OCI-LY7 (cell line): Measurements from ENCODE around the gene NPLOC4. TPM values are rescaled to one million over a fixed set of nuclear protein-coding genes. Genes with fewer than 3 reads are reported as not detected.

Experiments
- BruUV-seq: library from RNA; stranded (reverse); fragments of 400-500 nt; replicated peaks from 2 replicates; lab custom pipeline; 2021; lab: Mats Ljungman, UMichigan
- CTCF ChIA-PET: fragments of 300-600 bp; sonication (Branson Sonifier 250); formaldehyde crosslinking; loops from one replicate; lab custom pipeline; 2022; ENCODE audit warnings: antibody characterized with exemption; ENCODE audit not compliant: unreplicated experiment; lab: Charles Lee
- POLR2A ChIA-PET: fragments of 300-600 bp; sonication (Branson Sonifier 250); formaldehyde crosslinking; loops from one replicate; lab custom pipeline; 2022; ENCODE audit warnings: antibody characterized with exemption; lab: Charles Lee
- DNase-seq: peaks from one replicate; pipeline ENCODE4 v3.0.0-alpha.2; 2015; ENCODE audit warnings: low spot score
- H2AFZ ChIP-seq: fragments of 200-600 bp; sonication (generic), shearing (Covaris generic); 2 replicates; pipeline ENCODE4 v1.6.1; 2014; ENCODE audit warnings: mild to moderate bottlenecking, antibody characterized with exemption, low read length, moderate library complexity
- H3K27ac ChIP-seq: fragments of 200-600 bp; sonication (generic); 2 replicates; pipeline ENCODE4 v1.5.1; 2014; ENCODE audit warnings: mixed run types, low read depth, mild to moderate bottlenecking, moderate library complexity, low read length, inconsistent platforms; ENCODE audit not compliant: poor library complexity, severe bottlenecking
- H3K36me3 ChIP-seq: fragments of 200-600 bp; sonication (generic); 2 replicates; pipeline ENCODE4 v1.6.1; 2014; ENCODE audit warnings: mild to moderate bottlenecking, antibody characterized with exemption, low read length, moderate library complexity, mixed read lengths; ENCODE audit not compliant: insufficient read depth
- H3K4me1 ChIP-seq: fragments of 200-600 bp; sonication (generic); 2 replicates; pipeline ENCODE4 v1.5.1; 2014; ENCODE audit warnings: mild to moderate bottlenecking, low read length; ENCODE audit not compliant: insufficient read depth, poor library complexity, severe bottlenecking
- H3K4me2 ChIP-seq: fragments of 200-600 bp; sonication (generic); 2 replicates; pipeline ENCODE4 v1.6.1; 2014; ENCODE audit warnings: mild to moderate bottlenecking, low read length
- H3K4me3 ChIP-seq: fragments of 200-600 bp; sonication (generic); 2 replicates; pipeline ENCODE4 v1.5.1; 2014; ENCODE audit warnings: mild to moderate bottlenecking, low read depth, low read length; ENCODE audit not compliant: poor library complexity, severe bottlenecking
- H3K79me2 ChIP-seq: fragments of 200-600 bp; sonication (generic); 2 replicates; pipeline ENCODE4 v1.6.1; 2016; ENCODE audit warnings: low read depth, mild to moderate bottlenecking, low read length, moderate library complexity, mixed read lengths; ENCODE audit not compliant: insufficient read depth
- H3K9me2 ChIP-seq: fragments of 200-600 bp; sonication (generic); 2 replicates; pipeline ENCODE4 v1.6.1; 2016; ENCODE audit warnings: mild to moderate bottlenecking, low read length, mixed read lengths; ENCODE audit not compliant: insufficient read depth
- H3K9me3 ChIP-seq: fragments of 200-600 bp; sonication (generic); 2 replicates; pipeline ENCODE4 v1.6.1; 2014; ENCODE audit warnings: mild to moderate bottlenecking, mixed run types, low read length, mixed read lengths
- H4K20me1 ChIP-seq: fragments of 200-600 bp; sonication (generic); 2 replicates; pipeline ENCODE4 v1.6.1; 2014; ENCODE audit warnings: mild to moderate bottlenecking, antibody characterized with exemption, low read length, moderate library complexity, mixed read lengths; ENCODE audit not compliant: insufficient read depth
- EZH2phosphoT487 ChIP-seq: fragments of 200-600 bp; sonication (generic); IDR thresholded peaks from 2 replicates; pipeline ENCODE4 v1.6.1; 2018; ENCODE audit warnings: low read depth, borderline replicate concordance, mild to moderate bottlenecking, mixed run types, antibody characterized with exemption, low read length, moderate library complexity, mixed read lengths
- intact Hi-C: fragments of 100-400 bp; cut with micrococcal nuclease; formaldehyde crosslinking; loops from one replicate; pipeline ENCODE4 v1.10.0; 2022; ENCODE audit not compliant: unreplicated experiment
- total RNA-seq, 2 experiments: library from RNA; depleted of rRNA in 1 of 2; stranded (reverse); fragments of >200 nt in 1 of 2; shearing (Covaris generic) in 1 of 2; gene quantifications; 2 replicates each; pipeline ENCODE4 v1.2.3, GENCODE V29; 2014 to 2022
- TF ChIP-seq, protein P1 (sequence below): fragments of 200-600 bp; sonication (generic); conservative IDR thresholded peaks from 2 replicates; pipeline ENCODE4 v1.5.1; 2014; ENCODE audit warnings: mild to moderate bottlenecking, antibody characterized with exemption, low read length, moderate library complexity, mixed read lengths

Gene NPLOC4
- total RNA-seq, 2 experiments from 2014 or later = 69.6 to 118 TPM

DNA sequence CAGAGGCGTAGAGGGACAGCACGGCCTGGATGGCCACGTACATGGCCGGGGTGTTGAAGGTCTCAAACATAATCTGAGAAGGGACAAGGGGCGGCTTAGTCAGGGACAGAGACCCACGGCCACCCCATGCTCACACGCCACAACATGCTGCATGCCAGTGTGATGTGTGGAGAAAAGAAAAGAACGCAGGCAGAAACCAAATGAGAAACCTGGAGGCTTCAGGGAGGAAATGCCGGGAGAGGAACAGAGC, 125.4 kb downstream of the NPLOC4 start:
- H3K36me3 ChIP-seq = peaks cover 42% of the 10 kb centered on the region
- H2AFZ ChIP-seq = no peak overlapping the region
- no TSS peak for BruUV-seq
- ChIA-PET CTCF (no interaction called here), POLR2A (interaction anchor here (0.9 kb wide), 1 partner anchor 27 kb away, joined by 3 read pairs; no protein-coding TSS in a partner anchor)
- no peaks in the 10 kb centered on the region for H3K9me2 ChIP-seq
- no peak for DNase-seq
- intact Hi-C loops = loop anchor here (2.0 to 10.0 kb wide), 3 partner anchors 117 to 586 kb away; partner anchors contain the start of genes BAHCC1 and FASN
- H3K4me1 ChIP-seq = peaks cover 45% of the 10 kb centered on the region
- H3K9me3 ChIP-seq = no peaks in the 10 kb centered on the region
- H3K79me2 ChIP-seq = peaks cover 47% of the 10 kb centered on the region
- peak overlapping the region; percentile 68 for H3K27ac ChIP-seq
- H3K4me2 ChIP-seq = peak overlapping the region; percentile 97
- peaks cover 34% of the 10 kb centered on the region for H4K20me1 ChIP-seq
- TF ChIP-seq EZH2phosphoT487 = no peak
- TF ChIP-seq, protein P1, sequence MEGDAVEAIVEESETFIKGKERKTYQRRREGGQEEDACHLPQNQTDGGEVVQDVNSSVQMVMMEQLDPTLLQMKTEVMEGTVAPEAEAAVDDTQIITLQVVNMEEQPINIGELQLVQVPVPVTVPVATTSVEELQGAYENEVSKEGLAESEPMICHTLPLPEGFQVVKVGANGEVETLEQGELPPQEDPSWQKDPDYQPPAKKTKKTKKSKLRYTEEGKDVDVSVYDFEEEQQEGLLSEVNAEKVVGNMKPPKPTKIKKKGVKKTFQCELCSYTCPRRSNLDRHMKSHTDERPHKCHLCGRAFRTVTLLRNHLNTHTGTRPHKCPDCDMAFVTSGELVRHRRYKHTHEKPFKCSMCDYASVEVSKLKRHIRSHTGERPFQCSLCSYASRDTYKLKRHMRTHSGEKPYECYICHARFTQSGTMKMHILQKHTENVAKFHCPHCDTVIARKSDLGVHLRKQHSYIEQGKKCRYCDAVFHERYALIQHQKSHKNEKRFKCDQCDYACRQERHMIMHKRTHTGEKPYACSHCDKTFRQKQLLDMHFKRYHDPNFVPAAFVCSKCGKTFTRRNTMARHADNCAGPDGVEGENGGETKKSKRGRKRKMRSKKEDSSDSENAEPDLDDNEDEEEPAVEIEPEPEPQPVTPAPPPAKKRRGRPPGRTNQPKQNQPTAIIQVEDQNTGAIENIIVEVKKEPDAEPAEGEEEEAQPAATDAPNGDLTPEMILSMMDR = no peak
- peak overlapping the region; percentile 90 for H3K4me3 ChIP-seq

DNA sequence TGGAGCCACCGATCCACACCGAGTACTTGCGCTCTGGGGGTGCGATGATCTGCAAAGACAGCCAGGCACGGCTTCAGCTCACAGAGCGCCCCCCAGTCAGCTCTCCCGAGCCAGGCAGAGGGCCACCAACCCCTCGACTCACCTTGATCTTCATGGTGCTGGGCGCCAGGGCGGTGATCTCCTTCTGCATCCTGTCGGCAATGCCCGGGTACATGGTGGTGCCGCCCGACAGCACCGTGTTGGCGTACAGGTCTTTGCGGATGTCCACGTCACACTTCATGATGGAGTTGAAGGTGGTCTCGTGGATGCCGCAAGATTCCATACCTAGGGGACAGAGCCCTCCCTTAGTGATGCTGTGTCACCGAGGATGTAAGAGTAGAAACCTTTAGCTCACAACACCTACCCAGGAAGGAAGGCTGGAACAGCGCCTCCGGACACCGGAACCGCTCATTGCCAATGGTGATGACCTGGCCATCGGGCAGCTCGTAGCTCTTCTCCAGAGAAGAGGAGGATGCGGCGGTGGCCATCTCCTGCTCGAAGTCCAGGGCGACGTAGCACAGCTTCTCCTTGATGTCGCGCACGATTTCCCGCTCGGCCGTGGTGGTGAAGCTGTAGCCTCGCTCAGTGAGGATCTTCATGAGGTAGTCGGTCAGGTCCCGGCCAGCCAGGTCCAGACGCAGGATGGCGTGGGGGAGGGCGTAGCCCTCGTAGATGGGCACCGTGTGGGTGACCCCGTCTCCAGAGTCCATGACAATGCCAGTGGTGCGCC, 125.9 kb downstream of the NPLOC4 start:
- Histone ChIP-seq H3K4me2 (peak overlapping the region; percentile 97), H3K4me1 (peaks cover 40% of the 10 kb centered on the region), H2AFZ (no peak overlapping the region), H3K4me3 (peak overlapping the region; percentile 90), H3K79me2 (peaks cover 42% of the 10 kb centered on the region), H3K27ac (peak overlapping the region; percentile 0), H4K20me1 (peaks cover 34% of the 10 kb centered on the region), H3K9me3 (no peaks in the 10 kb centered on the region), H3K36me3 (peaks cover 42% of the 10 kb centered on the region), H3K9me2 (no peaks in the 10 kb centered on the region)
- intact Hi-C loops = loop anchor here (2.0 to 10.0 kb wide), 3 partner anchors 116 to 586 kb away; partner anchors contain the start of genes BAHCC1 and FASN
- no peak for TF ChIP-seq EZH2phosphoT487
- TF ChIP-seq, protein P1 = 0 out of 2 replicates have a peak, but pooled peaks have one; percentile 25
- CTCF ChIA-PET = interaction anchor here (0.6 kb wide), 1 partner anchor 396 kb away, joined by 3 read pairs; no protein-coding TSS in a partner anchor
- no TSS peak for BruUV-seq
- POLR2A ChIA-PET = interaction anchor here (0.9 kb wide), 1 partner anchor 116 kb away, joined by 4 read pairs; the partner anchor contains the start of gene BAHCC1
- peak; percentile 54 for DNase-seq
